B cell (primary cell): ENCODE results near the gene DBR1.

Experiments used
- CTCF ChIP-seq: fragments of 200-600 bp; IDR thresholded peaks from one replicate; pipeline ENCODE4 v1.8.0; 2022; ENCODE audit warnings: antibody characterized with exemption, mild to moderate bottlenecking
- EZH2 ChIP-seq: IDR thresholded peaks from 2 replicates; pipeline ENCODE4 v1.6.1; 2012; ENCODE audit warnings: borderline replicate concordance, low read depth, mild to moderate bottlenecking, moderate library complexity, low read length; ENCODE audit not compliant: insufficient read depth, poor library complexity, severe bottlenecking

DNA sequence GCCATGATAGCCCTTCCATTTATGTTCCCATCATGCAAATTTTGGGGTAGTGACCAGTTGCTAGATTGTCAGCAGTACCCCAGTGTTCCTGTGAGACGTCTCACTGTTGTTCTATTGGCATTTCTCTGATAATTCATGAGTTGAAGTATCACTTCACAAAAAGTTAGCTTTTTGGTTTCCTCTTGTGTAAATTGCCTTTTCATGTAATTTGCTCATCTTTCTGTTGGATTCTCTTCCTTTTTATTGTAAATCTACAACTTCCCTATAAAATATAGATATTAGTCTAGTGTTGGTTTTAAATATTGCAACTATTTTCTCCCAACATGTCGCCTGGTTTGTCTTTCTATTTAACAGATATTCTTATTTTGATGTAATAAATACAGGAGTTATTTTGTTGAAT lies 35.0 kb downstream of the DBR1 start:
- TF ChIP-seq EZH2 = no peak
- TF ChIP-seq CTCF = no peak
